GM18505 (cell line): ENCODE data around the gene POLL.

Experiments used
- ATAC-seq: cut with Tn5 transposase; IDR thresholded peaks from one replicate; pipeline ENCODE4 v1.9.1; 2021; ENCODE audit not compliant: unreplicated experiment
- POLR2A ChIP-seq: IDR thresholded peaks from 4 replicates; pipeline ENCODE4 v1.6.1; 2011; ENCODE audit warnings: borderline replicate concordance; ENCODE audit not compliant: insufficient read depth, insufficient read length; ENCODE audit errors: extremely low read depth

The POLL gene

DNA sequence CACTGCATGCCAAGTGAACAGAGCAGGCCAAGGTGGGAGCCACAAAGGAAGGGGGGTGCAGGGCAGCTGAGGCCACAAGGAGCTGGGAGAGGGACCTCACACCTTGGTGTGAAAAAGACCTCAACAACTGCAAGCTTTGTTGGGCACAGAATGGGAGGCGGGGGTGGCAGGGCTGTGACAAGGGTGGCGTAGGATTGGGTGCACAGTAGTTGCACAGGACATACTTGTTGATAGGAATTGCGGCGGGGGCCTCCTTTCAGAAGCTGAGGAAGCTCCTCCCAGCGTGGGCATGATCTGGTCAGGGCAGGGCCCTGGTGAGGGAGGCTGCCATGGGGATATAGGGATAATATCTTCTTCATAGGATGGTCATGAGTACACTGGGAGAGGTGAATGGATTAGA lies 25.8 kb downstream of the POLL start:
- no peak for TF ChIP-seq POLR2A
- ATAC-seq = no peak

DNA sequence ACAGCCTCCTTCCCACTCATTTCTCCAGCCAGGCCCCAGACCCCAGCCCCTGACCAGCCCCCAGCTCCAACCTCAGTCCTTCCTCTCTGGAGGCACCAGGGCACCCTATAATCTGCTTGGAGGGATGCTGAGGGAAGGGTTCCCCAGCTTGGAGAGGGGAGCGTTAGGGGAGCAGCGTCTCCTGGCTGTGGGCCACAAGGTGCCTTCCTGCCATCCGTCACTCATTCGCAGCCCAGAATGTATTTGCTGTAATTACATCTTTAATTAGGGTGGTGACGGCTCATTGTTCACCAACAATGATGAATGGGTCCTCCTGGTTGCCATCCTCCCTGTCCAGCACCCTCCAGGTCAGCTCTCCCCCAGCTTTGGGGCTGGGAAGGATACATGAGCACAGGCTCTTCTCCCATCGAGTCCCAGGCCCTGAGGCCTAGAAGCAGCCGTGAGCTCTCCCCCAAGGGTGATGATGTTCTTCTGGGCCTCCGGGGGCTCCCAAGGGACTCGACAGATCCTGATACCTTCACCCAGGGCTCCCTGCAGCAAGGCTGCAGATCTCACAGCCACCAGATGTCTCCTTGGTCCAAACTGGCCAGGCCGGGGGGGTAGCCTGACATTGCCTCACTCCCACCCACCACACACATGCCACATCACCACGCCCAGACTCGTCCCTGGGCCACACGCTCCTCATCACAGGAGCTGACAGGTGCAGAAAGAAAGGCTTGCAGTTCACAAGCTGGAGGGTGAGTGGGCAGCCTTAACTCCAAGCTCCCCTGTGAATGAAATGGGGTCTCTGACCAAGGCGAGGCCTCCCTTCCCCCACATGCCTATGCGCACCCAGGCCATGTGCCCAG lies 26.8 kb downstream of the POLL start:
- no peak for ATAC-seq
- no peak for TF ChIP-seq POLR2A

DNA sequence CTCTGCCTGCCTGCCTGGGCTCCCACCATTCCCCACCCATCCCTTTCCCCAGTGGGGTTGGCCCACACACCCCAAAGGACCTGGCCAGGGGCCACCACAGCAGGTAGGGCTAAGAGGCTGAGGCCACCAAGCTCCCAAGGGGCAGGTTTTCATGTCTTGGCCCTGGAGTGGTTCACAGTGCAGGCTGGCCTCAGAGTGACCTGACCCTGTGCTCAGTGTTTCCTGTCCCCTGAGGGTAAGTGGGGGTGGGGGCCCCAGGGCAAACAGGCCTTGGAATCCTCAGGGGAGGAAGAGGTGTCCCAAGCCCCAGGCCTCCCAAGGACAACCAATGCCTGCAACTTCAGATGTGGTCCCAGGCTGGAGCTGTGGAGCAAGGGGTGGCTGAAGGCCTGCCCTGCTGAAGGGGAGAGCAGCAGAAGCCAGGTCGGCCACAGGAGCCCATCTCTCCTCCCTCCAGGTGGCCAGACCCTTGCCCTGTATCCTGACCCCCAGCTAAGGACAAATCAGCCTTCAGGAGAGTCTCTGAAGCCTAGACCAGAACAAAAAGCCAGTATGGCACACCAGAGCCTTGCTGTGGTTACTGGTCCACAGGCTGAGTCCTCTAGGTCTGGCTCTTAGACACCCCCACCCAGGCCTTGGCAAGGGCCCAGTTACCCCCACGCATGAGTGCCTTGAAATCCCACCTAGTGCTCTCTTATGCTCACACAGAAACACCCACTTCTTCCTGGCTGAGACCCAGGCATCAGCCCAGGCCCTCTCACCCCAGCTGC lies 27.6 kb downstream of the POLL start:
- TF ChIP-seq POLR2A = no peak
- ATAC-seq = no peak

DNA sequence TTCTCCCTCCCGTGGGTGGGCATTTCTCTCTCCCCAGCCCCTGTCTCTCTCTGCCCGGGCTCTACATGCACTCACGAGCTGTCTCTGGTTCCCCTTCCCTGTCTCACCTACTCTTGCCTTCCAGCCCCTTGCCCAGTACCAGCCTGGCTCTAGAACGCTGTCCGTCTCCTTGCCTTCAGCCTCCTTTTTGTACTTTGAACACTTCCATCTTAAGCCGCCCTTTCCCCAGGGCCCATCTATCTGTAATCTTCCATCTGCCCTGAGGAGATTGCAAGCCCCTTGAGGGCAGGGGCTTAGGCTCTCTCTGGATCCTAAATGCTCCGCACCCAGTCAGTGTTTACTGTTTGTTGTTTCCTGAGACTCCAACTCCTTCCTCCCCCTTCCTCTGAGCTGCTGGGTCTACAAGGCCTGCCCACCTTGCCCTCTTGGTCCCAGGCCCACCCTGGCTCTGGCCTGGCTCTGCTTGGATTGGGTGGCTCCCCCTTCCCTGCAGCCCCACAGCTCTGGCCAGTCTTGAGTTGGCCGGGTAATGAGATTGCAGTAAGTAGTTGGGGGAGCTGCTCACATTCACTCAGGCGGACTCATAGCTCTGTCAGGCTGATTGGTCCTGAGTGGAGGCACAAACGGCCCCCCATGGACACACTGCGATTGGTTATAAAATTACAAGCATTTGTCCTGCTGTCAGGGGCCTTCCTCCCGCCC lies 28.3 kb downstream of the POLL start:
- TF ChIP-seq POLR2A = no peak
- no peak for ATAC-seq

DNA sequence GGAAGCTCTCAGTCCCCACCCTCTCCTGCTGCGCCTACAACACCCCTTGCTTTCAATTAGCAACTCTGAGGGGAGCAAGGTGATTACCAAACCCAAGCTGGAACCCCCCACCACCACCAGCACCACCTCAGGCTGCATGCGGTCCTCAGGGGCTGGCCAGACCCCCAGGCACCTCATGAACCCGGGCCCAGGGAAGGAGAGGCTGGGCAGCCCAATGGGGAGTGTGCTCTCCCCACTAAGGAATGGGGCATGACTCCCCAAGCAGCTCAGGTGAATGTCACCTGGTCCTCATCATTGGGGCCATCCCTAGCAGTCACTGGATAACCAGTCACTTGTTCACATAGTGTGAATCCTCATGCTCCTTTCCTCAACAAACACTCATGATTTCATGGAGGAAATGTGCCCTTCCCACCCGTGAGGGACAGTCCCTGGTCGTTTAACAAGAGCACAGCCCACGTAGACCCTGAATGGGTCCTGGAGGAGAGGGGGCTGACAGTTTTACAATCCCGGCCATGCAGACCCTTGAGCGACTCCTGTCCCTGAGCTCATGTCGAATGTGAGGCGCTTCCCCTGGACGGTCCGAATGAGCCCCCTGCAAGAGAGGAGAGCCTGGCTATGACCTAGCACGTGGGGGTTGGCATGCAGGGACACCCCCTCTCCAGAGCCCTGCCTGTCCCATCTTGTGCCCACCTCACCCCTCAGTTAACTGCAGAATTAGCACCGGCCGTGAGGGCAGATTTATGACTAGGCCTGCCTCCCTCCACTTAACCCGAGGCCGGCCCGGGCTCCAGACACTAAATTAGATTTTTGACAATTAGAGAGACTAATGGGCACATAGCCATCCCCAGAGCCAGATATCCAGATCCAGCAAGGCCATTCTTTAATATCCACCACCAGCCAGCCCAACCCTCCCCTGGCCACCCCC lies 29.1 kb downstream of the POLL start:
- TF ChIP-seq POLR2A = no peak
- ATAC-seq = no peak

DNA sequence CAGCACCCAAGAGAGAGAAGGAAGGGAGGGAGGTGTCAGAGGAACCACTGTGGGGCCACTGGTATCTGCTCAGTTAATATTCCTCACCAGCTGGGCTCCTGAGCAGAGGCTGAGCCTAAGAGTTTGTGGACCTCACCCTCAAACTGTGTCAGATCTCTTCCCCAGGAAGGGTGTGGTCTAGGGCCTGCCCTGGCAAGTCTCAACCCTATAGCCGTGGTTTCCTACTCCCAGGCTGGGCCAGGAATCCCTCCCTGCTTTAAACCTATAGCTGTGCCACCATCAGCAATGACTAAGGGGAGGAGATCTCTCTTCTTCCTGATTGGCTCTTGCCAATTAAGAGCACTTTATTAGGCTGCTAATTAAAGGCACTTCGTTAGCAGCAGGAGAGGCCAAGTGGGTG lies 29.9 kb downstream of the POLL start:
- TF ChIP-seq POLR2A = no peak
- ATAC-seq = no peak

DNA sequence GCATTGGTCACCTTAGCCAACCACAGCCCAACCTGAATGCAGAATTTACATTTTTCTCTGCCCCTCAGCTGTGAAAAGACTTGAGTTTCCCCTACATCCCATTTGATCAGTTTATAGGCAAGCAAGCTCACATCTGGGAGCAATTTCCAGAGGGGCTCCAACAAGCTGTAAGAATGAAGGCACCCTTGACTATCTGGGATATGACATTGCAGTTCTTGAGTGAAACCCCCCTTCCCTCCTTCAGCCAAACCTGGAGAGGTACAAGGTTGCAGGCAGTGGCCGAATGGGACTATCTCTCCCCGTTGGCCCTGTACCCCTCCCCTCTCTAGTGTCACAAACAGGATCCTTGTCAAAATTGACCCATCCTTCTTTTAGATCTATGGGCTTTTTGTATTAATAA lies 30.5 kb downstream of the POLL start:
- no peak for ATAC-seq
- TF ChIP-seq POLR2A = no peak

DNA sequence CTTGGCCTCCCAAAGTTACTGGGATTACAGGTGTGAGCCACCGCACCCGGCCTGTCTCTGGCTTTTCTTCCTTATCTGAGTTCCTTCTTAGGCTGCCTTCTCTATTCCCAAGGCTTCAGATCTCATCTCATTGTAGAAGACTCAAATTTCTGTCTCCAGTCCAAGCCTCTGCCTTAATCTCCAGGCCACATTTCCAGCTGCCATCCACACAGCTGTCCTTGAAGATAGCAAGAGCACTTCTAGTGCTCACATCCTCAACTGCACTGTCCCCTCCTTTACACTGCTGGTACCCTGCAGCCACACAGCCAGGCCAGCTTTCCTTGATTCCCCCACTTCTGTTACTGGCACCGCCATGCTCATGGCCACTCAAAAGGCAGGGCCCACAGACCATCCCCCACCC lies 35.6 kb downstream of the POLL start:
- ATAC-seq = no peak
- TF ChIP-seq POLR2A = no peak

DNA sequence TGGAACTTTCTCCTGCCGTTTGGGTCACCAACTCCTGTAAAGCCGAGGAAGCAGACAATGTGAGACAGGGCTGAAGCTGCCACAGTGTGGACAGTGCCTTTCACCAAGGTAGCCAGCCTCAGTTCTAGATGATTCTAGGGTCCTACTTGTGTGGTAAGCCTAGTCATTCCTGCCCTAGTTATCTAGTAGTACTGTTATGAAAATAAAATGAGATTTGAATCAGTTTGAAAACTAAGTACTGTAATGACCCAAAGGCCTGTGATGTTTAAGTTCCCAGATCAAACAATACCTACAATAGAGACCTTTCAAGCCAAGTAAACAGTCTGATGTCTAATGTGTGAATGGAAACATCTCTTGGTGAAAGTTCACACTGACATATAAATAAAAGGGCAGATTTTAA lies 37.1 kb downstream of the POLL start:
- no peak for ATAC-seq

DNA sequence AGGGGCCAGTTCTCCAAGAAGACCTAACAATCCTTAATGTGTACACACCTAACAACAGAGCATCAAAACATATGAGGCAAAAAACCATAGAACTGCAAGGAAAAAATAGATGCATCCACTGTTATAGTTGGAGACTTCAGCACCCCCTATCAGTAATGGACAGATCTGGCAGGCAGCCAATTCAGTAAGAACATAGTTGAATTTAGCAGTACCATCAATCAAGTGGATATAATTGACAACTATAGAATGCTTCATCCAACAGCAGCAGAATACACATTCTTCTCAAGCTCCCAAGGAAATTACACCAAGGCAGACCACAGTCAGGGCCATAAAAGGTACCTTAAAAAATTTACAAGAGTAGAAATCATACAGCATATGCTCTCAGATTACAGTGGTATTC lies 42.2 kb downstream of the POLL start:
- no peak for TF ChIP-seq POLR2A
- no peak for ATAC-seq

More for the DNA sequence above, 37.1 kb downstream of the POLL start:
- no peak for TF ChIP-seq POLR2A

DNA sequence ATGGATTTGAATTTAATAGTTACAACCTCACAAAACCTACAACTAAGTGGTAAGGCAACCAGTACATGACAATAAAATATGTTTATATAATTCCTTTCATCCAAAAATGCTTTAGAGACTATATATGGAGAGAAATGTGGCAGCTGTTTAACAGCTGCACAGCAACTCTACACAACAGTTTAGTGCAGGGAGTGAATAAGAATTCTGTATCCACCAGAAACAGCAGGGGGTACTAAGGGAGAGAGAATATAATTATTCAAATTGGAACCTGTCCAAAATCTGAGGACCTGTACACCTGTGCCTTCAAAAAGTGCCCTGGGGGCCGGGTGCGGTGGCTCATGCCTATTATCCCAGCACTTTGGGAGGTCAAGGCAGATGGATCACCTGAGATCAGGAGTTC lies 49.6 kb downstream of the POLL start:
- TF ChIP-seq POLR2A = no peak
- ATAC-seq = no peak

DNA sequence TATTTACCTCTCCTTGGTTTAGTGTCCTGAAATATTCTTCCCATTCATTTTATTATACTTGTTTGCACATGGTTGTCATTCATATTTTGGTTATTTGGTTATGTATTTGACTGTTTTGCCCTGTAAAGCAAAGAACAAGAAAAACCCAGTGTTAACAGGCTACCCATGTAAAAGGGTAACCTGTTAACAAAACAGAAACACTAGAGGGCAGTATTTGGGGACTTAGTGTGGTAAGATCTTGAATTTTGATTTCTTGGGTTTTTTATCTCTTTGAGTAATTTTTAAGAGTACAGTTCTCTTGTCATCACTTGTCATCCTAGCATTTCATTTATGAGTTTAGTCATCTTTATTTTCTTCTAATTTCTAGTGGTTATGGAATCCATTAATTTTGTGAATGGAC lies 51.3 kb downstream of the POLL start:
- no peak for TF ChIP-seq POLR2A
- no peak for ATAC-seq
